ENCODE data around the gene NXPH3.

GRCh38 chr17:49585422-49586027, 9.9 kb downstream of the NXPH3 start:
- no peak for TF ChIP-seq CTCF (IDR thresholded peaks at IDR 0.05)
- TF ChIP-seq POLR2A (IDR thresholded peaks at IDR 0.05) = no peak

All from uterus (tissue), 2 donors.